ENCODE data around the gene L3MBTL1. TPM values are rescaled to one million over a fixed set of nuclear protein-coding genes. Genes with fewer than 3 reads are reported as not detected.

The L3MBTL1 gene
- polyA plus RNA-seq, 1 donor (not counting 4 experiments of a cell fraction or from before 2014, with no cell fraction given) = 5.0 TPM

- H3K36me3 ChIP-seq (ENCODE audit: control insufficient read depth in 2 of 2, extremely low read depth in 1 of 2, insufficient read depth in 2 of 2, low read length in 2 of 2) = peaks cover 22 to 47% of the 10 kb centered on the region in 2 experiments
- H2AFZ ChIP-seq (ENCODE audit: control insufficient read depth, low read length) = no peak overlapping the region
- no peak overlapping the region for H3K27ac ChIP-seq (ENCODE audit: control insufficient read depth, insufficient read depth, low read length)
- peaks cover 22% of the 10 kb centered on the region for H4K20me1 ChIP-seq (ENCODE audit: control insufficient read depth, extremely low read depth, insufficient read depth, low read length)
- no peak for DNase-seq (ENCODE audit: low read depth, low spot score)
- dilution Hi-C loops (cut with MboI; ENCODE audit: extremely low pct_ligation_motif_present, low sequenced_read_pairs) = no loop called here
- H3K9me3 ChIP-seq (ENCODE audit: control insufficient read depth, low read depth, low read length) = no peaks in the 10 kb centered on the region
- no peak for FAIRE-seq
- no peaks in the 10 kb centered on the region for H3K27me3 ChIP-seq (ENCODE audit: control insufficient read depth, extremely low read depth, insufficient read depth, low read length)
- TF ChIP-seq CTCF (optimal IDR thresholded peaks at IDR 0.05 in 1 of 3, IDR thresholded peaks at IDR 0.05 in 1 of 3, conservative IDR thresholded peaks at IDR 0.05 in 1 of 3; ENCODE audit: extremely low read depth in 1 of 3, insufficient read depth in 2 of 3, low read length in 3 of 3) (no peak), EZH2 (IDR thresholded peaks at IDR 0.05; ENCODE audit: low read length) (no peak)
- H3K4me2 ChIP-seq (ENCODE audit: control insufficient read depth, extremely low read depth, insufficient read depth, low read depth, low read length) = no peak overlapping the region
- no peak overlapping the region for H3K4me3 ChIP-seq (ENCODE audit: control insufficient read depth in 2 of 3, extremely low read depth in 1 of 3, insufficient read depth in 2 of 3, low read depth in 1 of 3, low read length in 3 of 3)
- peaks cover 6% of the 10 kb centered on the region for H3K9me1 ChIP-seq (ENCODE audit: control insufficient read depth, extremely low read depth, insufficient read depth, low read length)
- H3K4me1 ChIP-seq (ENCODE audit: control insufficient read depth, extremely low read depth, insufficient read depth, low read length) = peaks cover 8% of the 10 kb centered on the region
- peaks cover 55% of the 10 kb centered on the region for H3K79me2 ChIP-seq (ENCODE audit: control insufficient read depth, insufficient read depth, low read length)
- H3K9ac ChIP-seq (ENCODE audit: control insufficient read depth, extremely low read depth, insufficient read depth, low read length) = no peak overlapping the region
Measured at GRCh38 chr20:43462660-43463526, 44.6 kb upstream of the L3MBTL1 start.

GRCh38 chr20:43463527-43464218, 43.8 kb upstream of the L3MBTL1 start:
- peaks cover 47% of the 10 kb centered on the region for H3K79me2 ChIP-seq (ENCODE audit: control insufficient read depth, insufficient read depth, low read length)
- H3K9me3 ChIP-seq (ENCODE audit: control insufficient read depth, low read depth, low read length) = no peaks in the 10 kb centered on the region
- no peak for TF ChIP-seq EZH2 (IDR thresholded peaks at IDR 0.05; ENCODE audit: low read length)
- no peak overlapping the region for H2AFZ ChIP-seq (ENCODE audit: control insufficient read depth, low read length)
- H3K4me3 ChIP-seq (ENCODE audit: control insufficient read depth in 2 of 3, extremely low read depth in 1 of 3, insufficient read depth in 2 of 3, low read depth in 1 of 3, low read length in 3 of 3) = no peak overlapping the region
- dilution Hi-C loops (cut with MboI; ENCODE audit: extremely low pct_ligation_motif_present, low sequenced_read_pairs) = no loop called here
- H4K20me1 ChIP-seq (ENCODE audit: control insufficient read depth, extremely low read depth, insufficient read depth, low read length) = peaks cover 22% of the 10 kb centered on the region
- DNase-seq (ENCODE audit: low read depth, low spot score) (no peak), FAIRE-seq (no peak)
- peaks cover 8% of the 10 kb centered on the region for H3K4me1 ChIP-seq (ENCODE audit: control insufficient read depth, extremely low read depth, insufficient read depth, low read length)
- H3K27ac ChIP-seq (ENCODE audit: control insufficient read depth, insufficient read depth, low read length) = no peak overlapping the region
- no peaks in the 10 kb centered on the region for H3K27me3 ChIP-seq (ENCODE audit: control insufficient read depth, extremely low read depth, insufficient read depth, low read length)
- peaks cover 22 to 47% of the 10 kb centered on the region in 2 experiments for H3K36me3 ChIP-seq (ENCODE audit: control insufficient read depth in 2 of 2, extremely low read depth in 1 of 2, insufficient read depth in 2 of 2, low read length in 2 of 2)
- no peak overlapping the region for H3K9ac ChIP-seq (ENCODE audit: control insufficient read depth, extremely low read depth, insufficient read depth, low read length)
- H3K9me1 ChIP-seq (ENCODE audit: control insufficient read depth, extremely low read depth, insufficient read depth, low read length) = peaks cover 6% of the 10 kb centered on the region
- no peak overlapping the region for H3K4me2 ChIP-seq (ENCODE audit: control insufficient read depth, extremely low read depth, insufficient read depth, low read depth, low read length)

Measured in keratinocyte (primary cell).